Smooth muscle cell of bladder (primary cell): ENCODE data around the gene KCNJ15. TPM values are rescaled to one million over a fixed set of nuclear protein-coding genes. Genes with fewer than 3 reads are reported as not detected.

Experiments
- total RNA-seq: library from RNA; depleted of rRNA; stranded (reverse); fragments of >200 nt; gene quantifications from 2 replicates; pipeline ENCODE4 v1.2.3, GENCODE V29; 2014

The KCNJ15 gene
- 1.1 and 3.7 TPM in 2 replicates for total RNA-seq

DNA sequence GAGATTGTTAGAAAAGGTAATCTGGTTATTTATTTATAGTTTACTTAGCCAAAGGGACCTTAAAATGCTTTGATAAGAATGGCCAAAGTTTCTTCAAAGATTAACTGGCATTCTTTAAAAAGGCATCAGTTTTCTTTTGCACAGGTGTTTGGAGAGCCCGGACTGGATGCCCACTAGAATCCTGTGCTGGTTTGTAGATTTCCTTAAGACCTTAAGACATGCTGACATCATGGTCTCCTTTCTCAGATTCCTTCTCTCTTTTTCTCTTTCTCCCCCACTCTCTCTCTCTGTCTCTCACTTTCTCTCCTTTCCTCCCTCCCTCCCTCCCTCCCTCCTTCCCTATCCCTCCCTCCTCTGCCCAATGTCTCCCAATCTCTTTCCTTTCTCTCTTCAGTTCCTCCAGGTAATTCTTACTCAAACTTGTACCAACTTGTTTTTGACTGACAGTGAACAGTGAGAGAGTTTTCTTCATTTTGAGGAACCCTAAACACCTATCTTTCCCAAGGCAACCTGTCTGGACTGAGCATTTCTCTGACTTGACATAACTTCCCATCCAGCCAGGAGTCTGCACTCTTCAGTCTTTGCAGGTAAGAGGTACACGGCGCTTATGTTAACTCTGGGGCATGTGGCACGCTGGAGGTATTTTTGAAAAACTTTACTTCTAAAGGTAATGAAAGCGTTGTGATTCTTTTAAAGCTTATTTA is at the start of gene KCNJ15:
Gene KCNJ15 (plus strand): TSS at position 393 of the 704 bp plus-strand sequence. CDS start 42,271 bp downstream, outside the sequence.

Other genes with a start within 250 kb of the KCNJ15 start
- 0.28 and 0.43 TPM in 2 replicates for gene ERG, start 241.5 kb downstream of the KCNJ15 start, total RNA-seq